Activated naive CD8-positive, alpha-beta T cell (primary cell): Measurements from ENCODE around the gene STYX.

Experiments
- H3K27ac Mint-ChIP-seq: one replicate; pipeline ENCODE4 v1.8.0; 2021; ENCODE audit warnings: mixed read lengths
- H3K27me3 Mint-ChIP-seq: one replicate; pipeline ENCODE4 v1.8.0; 2021; ENCODE audit warnings: mixed read lengths
- H3K36me3 Mint-ChIP-seq: one replicate; pipeline ENCODE4 v1.8.0; 2021; ENCODE audit warnings: mixed read lengths
- H3K4me1 Mint-ChIP-seq: one replicate; pipeline ENCODE4 v1.8.0; 2021; ENCODE audit warnings: low read depth, mixed read lengths
- H3K4me3 Mint-ChIP-seq: one replicate; pipeline ENCODE4 v1.8.0; 2021; ENCODE audit warnings: mild to moderate bottlenecking, mixed read lengths
- H3K9me3 Mint-ChIP-seq: one replicate; pipeline ENCODE4 v1.8.0; 2021; ENCODE audit warnings: low read depth, mixed read lengths

The STYX gene

DNA sequence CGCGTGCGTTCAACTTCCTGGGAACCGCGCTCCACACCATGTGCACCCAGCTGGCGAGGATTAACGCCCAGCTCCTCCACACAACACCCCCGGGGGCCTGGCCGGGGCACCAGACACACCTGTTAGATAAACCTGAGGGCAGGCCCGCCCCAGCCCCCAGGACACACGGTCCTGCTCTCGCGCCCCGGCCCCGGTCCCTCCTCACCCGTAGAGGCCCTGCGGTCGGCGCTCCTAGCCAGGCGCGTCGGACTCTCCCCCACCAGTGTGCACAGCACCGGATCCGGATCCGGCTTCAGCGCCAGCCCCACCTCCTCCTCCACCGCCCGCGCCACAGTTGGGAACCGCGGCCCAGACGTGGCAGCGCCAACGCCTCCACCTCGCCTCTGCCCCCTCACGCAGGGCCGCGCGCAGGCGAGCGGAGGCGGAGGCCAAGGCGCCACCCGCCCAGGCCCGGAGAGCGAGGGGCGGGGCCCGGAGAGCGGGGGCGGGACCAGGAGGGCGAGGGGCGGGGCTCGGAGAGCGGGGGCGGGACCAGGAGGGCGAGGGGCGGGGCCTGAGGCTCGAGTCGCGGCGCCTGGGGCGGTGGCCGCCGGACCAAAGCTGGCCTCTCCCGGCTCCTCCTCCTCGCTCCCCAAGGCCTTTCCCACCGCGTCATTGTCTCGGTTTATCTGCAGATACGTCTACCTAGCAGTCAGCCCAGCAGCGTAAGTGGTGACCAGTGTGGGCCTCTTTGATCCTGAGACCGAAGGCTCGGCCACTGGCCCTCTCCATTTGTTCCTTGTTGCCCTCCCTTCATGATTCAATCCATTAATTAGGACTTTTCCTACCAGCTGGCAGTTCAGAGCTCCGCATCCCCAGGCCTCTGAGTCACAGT lies 61.5 kb downstream of the STYX start, which contains the start of gene GNPNAT1:
Gene GNPNAT1, minus strand, starts transcription at position 385 of the 874 bp plus-strand sequence. CDS start 6,957 bp downstream, outside the sequence.
- Mint-ChIP-seq H3K27ac (peak within 1 kb of the TSS; percentile 72), H3K4me3 (peak within 1 kb of the TSS; percentile 94), H3K27me3 (no peaks in the 10 kb centered on the region), H3K36me3 (peaks cover 1% of the 10 kb centered on the region), H3K4me1 (peaks cover 34% of the 10 kb centered on the region), H3K9me3 (no peaks in the 10 kb centered on the region)

DNA sequence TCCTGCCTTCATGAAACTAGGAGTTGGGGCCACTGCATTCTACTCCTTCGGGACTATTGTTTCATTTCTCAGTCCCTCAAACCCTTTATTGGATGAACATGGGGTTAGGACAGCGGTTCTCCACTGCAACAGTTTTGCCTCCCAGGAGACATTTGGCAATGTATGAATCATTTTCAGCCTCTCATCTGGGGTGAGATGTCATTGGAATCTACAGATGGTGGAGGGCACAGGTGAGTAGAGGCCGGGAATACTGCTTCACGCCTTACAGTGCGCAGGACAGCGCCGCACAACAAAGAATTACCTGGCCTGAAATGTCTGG lies 62.1 kb downstream of the STYX start:
- H3K4me3 Mint-ChIP-seq: peak overlapping the region; percentile 86

DNA sequence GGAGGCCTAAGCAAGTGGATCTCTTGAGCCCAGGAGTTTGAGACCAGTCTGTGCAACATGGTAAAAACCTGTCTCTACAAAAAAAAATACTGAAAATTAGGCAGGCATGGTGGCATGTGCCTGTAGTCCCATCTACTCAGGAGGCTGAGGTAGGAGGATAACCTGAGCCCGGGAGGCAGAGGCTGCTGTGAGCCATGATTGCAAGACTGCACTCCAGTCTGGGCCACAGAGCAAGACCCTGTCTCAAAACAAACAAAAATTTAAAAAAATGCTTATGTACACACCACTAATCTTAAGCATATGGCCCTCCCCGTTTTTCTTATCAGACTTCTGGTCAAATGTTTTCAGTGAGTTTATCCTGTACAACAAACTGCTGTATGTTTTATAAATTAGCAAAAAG lies 63.1 kb downstream of the STYX start:
- Mint-ChIP-seq H3K27me3 (no peaks in the 10 kb centered on the region), H3K36me3 (no peaks in the 10 kb centered on the region), H3K9me3 (no peaks in the 10 kb centered on the region), H3K4me1 (peaks cover 37% of the 10 kb centered on the region), H3K27ac (no peak overlapping the region), H3K4me3 (no peak overlapping the region)

More for the DNA sequence above, 62.1 kb downstream of the STYX start:
- Mint-ChIP-seq H3K9me3 (no peaks in the 10 kb centered on the region), H3K27ac (peak overlapping the region; percentile 72), H3K4me1 (peaks cover 34% of the 10 kb centered on the region), H3K27me3 (no peaks in the 10 kb centered on the region), H3K36me3 (no peaks in the 10 kb centered on the region)

DNA sequence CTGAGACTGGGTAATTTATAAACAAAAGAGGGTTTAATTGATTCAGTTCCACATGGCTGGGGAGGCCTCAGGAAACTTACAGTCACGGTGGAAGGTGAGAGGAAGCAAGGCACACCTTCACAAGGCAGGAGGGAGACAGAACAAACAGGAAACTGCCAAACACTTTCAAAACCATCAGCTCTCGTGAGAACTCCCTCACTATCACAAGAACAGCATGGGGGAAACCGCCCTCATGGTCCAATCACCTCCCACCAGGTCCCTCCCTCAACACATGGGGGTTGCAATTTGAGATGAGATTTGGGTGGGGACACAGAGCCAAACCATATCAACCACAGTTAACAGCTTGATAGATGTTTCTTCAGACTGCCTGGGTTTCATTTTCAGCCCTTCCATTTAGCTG lies 67.7 kb downstream of the STYX start:
- Mint-ChIP-seq H3K36me3 (peaks cover 4% of the 10 kb centered on the region), H3K4me1 (peaks cover 13% of the 10 kb centered on the region), H3K27ac (no peak overlapping the region), H3K27me3 (peaks cover 3% of the 10 kb centered on the region), H3K4me3 (no peak overlapping the region), H3K9me3 (no peaks in the 10 kb centered on the region)

DNA sequence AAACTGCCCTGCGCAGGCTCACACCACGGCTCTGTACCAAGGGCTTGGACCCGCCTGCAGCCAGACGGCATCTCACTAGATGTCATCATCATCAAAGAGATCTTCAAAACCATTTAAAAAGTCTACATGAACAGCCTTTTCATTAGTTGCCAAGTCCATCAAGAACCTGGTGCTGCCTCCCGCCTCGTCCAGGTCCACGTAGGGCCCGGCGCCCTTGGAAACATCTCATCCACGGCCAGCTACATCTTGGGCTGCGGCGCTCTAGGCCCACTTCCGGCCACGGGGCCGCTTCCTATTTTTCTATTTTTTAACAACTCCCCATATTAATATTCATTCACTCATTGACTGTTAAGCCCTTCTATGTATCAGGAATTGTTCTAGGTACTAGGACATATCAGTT lies 68.9 kb downstream of the STYX start:
- no peak overlapping the region for H3K27ac Mint-ChIP-seq
- H3K4me3 Mint-ChIP-seq: no peak overlapping the region
- H3K4me1 Mint-ChIP-seq: peaks cover 13% of the 10 kb centered on the region
- H3K36me3 Mint-ChIP-seq: peaks cover 4% of the 10 kb centered on the region
- H3K27me3 Mint-ChIP-seq: peaks cover 3% of the 10 kb centered on the region
- no peaks in the 10 kb centered on the region for H3K9me3 Mint-ChIP-seq

DNA sequence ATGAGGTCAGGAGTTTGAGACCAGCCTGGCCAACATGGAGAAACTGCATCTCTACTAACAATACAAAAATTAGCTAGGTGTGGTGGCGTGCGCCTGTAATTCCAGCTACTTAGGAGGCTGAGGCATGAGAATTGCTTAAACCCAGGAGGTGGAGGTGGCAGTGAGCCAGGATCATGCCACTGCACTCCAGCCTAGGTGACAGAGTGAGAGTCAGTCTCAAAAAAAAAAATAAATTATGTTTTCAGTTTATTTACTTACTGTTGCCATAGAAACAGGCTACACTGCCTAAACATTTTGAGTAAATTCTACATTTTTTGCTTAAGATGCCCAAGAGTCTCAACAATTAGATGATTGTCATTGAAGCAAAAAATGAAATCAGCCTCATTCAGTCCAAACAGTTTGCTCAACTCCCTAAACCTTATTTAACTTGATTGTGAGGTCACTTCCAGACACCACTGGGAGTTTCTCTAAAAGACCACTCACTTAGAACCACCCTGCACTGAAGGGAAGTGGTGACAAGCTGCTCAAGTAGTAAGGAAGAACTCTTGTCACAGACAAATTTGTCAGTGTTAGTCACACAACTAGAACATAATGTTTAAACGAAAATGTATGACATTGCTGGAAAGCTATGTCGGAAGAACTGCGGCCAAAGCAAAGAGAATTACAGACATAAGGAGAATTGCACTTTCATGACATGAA lies 71.2 kb downstream of the STYX start:
- Mint-ChIP-seq H3K27ac (no peak overlapping the region), H3K36me3 (peaks cover 4% of the 10 kb centered on the region), H3K4me3 (no peak overlapping the region), H3K27me3 (peaks cover 3% of the 10 kb centered on the region), H3K4me1 (peaks cover 13% of the 10 kb centered on the region), H3K9me3 (no peaks in the 10 kb centered on the region)

DNA sequence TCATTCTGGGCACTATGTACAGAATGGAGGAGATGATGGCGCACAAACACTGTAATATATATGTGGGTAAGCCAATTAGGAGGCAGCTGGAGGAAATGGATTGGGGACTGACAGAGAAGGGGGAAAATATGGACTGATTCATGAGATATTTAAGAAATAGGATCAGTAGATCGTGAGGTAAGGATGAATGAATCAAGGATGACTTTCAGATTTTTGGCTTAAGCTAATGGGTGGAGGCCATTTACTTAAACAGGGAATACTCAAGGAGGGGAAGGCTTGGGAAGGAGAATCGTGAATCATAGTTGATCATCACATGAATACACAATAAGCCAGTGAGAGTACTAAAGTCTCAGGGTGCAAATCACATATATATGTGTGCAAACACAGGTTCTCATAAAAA lies 72.6 kb downstream of the STYX start:
- H3K4me3 Mint-ChIP-seq: no peak overlapping the region
- peaks cover 10% of the 10 kb centered on the region for H3K4me1 Mint-ChIP-seq
- H3K27ac Mint-ChIP-seq: no peak overlapping the region
- peaks cover 3% of the 10 kb centered on the region for H3K27me3 Mint-ChIP-seq
- H3K9me3 Mint-ChIP-seq: no peaks in the 10 kb centered on the region
- H3K36me3 Mint-ChIP-seq: peaks cover 4% of the 10 kb centered on the region

DNA sequence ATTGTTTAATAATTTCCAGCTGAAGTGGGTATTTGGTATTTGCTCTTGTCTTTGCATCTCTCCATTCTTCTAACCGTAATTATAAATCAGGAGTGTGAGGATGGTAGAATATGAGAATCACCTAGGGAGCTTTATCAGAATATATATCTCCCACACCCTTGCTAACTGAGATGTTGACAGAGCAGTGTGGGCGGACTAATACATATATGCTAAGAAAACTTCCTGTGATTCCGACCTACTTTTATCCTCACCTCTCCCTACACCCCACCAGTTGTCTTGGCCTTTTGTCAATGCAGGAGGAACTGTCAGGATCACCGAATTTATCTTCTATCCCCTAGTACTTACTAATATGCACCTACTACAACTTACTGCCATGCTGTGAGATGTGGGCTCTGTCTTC lies 76.1 kb downstream of the STYX start:
- H3K36me3 Mint-ChIP-seq: no peaks in the 10 kb centered on the region
- H3K27ac Mint-ChIP-seq: no peak overlapping the region
- no peaks in the 10 kb centered on the region for H3K9me3 Mint-ChIP-seq

DNA sequence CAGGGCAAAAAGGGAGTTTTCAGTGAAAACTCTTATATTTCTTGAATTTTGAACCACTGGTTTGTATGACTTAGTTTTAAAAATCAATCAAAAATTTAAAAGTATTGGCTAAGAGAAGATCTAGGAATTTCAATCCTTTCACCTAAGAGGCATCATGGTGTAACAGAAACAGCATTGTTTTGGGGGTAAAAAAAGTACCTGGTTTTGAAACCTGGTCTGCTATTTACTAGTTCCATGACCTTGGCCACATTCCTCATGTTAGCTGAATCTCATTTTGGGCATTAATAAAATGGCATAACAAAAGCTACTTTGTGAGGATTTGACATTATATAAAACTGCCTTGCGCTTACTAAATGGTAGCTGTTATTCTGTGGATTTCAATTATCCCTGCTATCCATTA lies 78.1 kb downstream of the STYX start:
- Mint-ChIP-seq H3K36me3 (no peaks in the 10 kb centered on the region), H3K4me1 (no peaks in the 10 kb centered on the region), H3K9me3 (no peaks in the 10 kb centered on the region), H3K4me3 (no peak overlapping the region), H3K27me3 (no peaks in the 10 kb centered on the region), H3K27ac (no peak overlapping the region)

More for the DNA sequence above, 76.1 kb downstream of the STYX start:
- Mint-ChIP-seq H3K4me3 (no peak overlapping the region), H3K4me1 (peaks cover 6% of the 10 kb centered on the region), H3K27me3 (peaks cover 3% of the 10 kb centered on the region)

DNA sequence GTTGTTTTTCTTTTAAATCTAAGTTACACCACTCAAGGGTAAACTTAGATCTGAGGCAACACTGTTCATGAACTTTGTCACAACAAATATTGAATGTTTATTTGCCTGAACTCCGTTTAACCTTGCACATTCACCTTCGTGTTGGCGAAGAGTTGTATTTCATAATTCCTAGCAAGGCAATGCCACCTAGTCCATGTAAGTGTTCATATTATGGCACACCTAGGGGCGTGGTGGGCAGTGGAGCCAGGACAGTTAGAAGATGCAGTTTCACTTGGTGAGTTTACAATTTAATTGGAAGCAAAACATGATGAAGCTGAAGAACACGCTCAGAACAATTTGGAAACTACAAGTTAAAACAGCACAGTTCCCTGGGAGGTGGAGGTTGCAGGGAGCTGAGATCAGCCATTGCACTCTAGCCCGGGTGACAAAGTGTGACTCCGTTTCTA lies 91.9 kb downstream of the STYX start:
- Mint-ChIP-seq H3K36me3 (no peaks in the 10 kb centered on the region), H3K9me3 (no peaks in the 10 kb centered on the region), H3K27ac (no peak overlapping the region), H3K27me3 (peaks cover 5% of the 10 kb centered on the region), H3K4me3 (no peak overlapping the region), H3K4me1 (no peaks in the 10 kb centered on the region)

DNA sequence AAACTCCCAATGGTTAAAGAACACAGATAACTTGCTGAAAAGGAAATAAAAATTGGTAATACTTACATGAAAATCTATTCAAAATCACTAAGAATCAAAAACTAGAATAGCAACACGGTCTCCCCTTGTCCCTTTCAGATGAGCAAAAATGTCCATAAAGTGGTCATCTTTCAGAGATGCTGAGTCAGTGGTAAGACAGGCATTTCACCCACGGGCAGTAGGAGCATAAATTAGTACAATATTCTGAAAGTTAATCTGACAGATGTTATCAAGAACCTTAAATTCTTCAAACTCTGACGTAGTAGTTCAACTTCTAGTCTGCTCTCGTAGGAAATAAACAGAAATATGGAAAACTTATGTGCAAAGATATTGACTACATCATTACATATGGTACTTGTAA lies 94.5 kb downstream of the STYX start:
- Mint-ChIP-seq H3K27me3 (peaks cover 5% of the 10 kb centered on the region), H3K27ac (no peak overlapping the region), H3K9me3 (no peaks in the 10 kb centered on the region), H3K4me3 (no peak overlapping the region), H3K36me3 (no peaks in the 10 kb centered on the region), H3K4me1 (no peaks in the 10 kb centered on the region)
